Measurements from ENCODE around the gene RMND1.

- TF ChIP-seq CTCF (IDR thresholded peaks at IDR 0.05): no peak
- no peak for TF ChIP-seq POLR2A (IDR thresholded peaks at IDR 0.05)
Observed at GRCh38 chr6:151493161-151493803, 41.4 kb upstream of the RMND1 start.

Measured in adrenal gland (tissue), 5 donors.